GM12878 (cell line): ENCODE measurements around the gene MEMO1. TPM values are rescaled to one million over a fixed set of nuclear protein-coding genes. Genes with fewer than 3 reads are reported as not detected.

Experiments
- BACH1 ChIP-seq: fragments of 450-650 bp; IDR thresholded peaks from 2 replicates; pipeline ENCODE4 v1.6.1; 2017; ENCODE audit warnings: mild to moderate bottlenecking, borderline replicate concordance
- CEBPZ ChIP-seq: fragments of 150-350 bp; IDR thresholded peaks from 2 replicates; pipeline ENCODE4 v1.6.1; 2016; ENCODE audit warnings: low read depth, low read length
- CHD1 ChIP-seq: IDR thresholded peaks from 2 replicates; pipeline ENCODE4 v1.6.1; 2012; ENCODE audit warnings: low read depth, low read length, improper control_type of control experiment
- HDGF ChIP-seq: fragments of 450-650 bp; IDR thresholded peaks from 2 replicates; pipeline ENCODE4 v1.6.1; 2016; ENCODE audit warnings: antibody characterized with exemption
- MLLT1 ChIP-seq: fragments of 450-650 bp; IDR thresholded peaks from 2 replicates; pipeline ENCODE4 v1.6.1; 2016; ENCODE audit warnings: mild to moderate bottlenecking
- MTA2 ChIP-seq: fragments of 450-650 bp; IDR thresholded peaks from 2 replicates; pipeline ENCODE4 v1.6.1; 2016; ENCODE audit warnings: low read depth, mild to moderate bottlenecking, moderate library complexity
- MTA3 ChIP-seq: IDR thresholded peaks from 2 replicates; pipeline ENCODE4 v1.6.1; 2012; ENCODE audit warnings: low read length, inconsistent platforms, borderline replicate concordance
- NFYA ChIP-seq: IDR thresholded peaks from 2 replicates; pipeline ENCODE4 v1.6.1; 2011; ENCODE audit warnings: low read depth, mild to moderate bottlenecking, low read length, improper control_type of control experiment, borderline replicate concordance
- NR2C1 ChIP-seq: fragments of 450-650 bp; IDR thresholded peaks from 2 replicates; pipeline ENCODE4 v1.6.1; 2017; ENCODE audit warnings: antibody characterized with exemption, mild to moderate bottlenecking, moderate library complexity
- NRF1 ChIP-seq: conservative IDR thresholded peaks from 2 replicates; pipeline ENCODE4 v1.6.1; 2011; ENCODE audit warnings: mild to moderate bottlenecking, low read depth, low read length, improper control_type of control experiment
- PAX8 ChIP-seq: fragments of 450-650 bp; IDR thresholded peaks from 2 replicates; pipeline ENCODE4 v1.6.1; 2017; ENCODE audit warnings: mild to moderate bottlenecking, moderate library complexity
- ZNF592 ChIP-seq: fragments of 450-650 bp; IDR thresholded peaks from 2 replicates; pipeline ENCODE4 v1.6.1; 2017; ENCODE audit warnings: mild to moderate bottlenecking, moderate library complexity
- polyA plus RNA-seq, 11 experiments: library from polyadenylated mRNA; depleted of rRNA in 4 of 11; unstranded in 6 of 11; stranded (reverse) in 5 of 11; fragments of >200 nt; fragmentation: Nextera tagmentation in 4 of 11; fragmentation: Illumina TruSeq in 1 of 11; extraction: Ambion mirVana in 4 of 11; extraction: Trizol in 1 of 11; gene quantifications; 1 replicate in 1 of 11; 2 replicates in 10 of 11; pipeline versions ENCODE4 v1.2.1 to v1.2.3, GENCODE V29; 2011 to 2016; ENCODE audit warnings: inconsistent platforms in 2 of 11, missing spikeins in 2 of 11, low read depth in 1 of 11
- total RNA-seq, 4 experiments: library from RNA; depleted of rRNA in 3 of 4; stranded (reverse); fragments of >200 nt in 3 of 4; fragmentation: Illumina TruSeq in 1 of 4; extraction: Trizol in 1 of 4; gene quantifications; 2 replicates each; pipeline versions ENCODE4 v1.2.1 to v1.2.3, GENCODE V29; 2013 to 2021
- TF ChIP-seq, protein P1 (sequence below), 3 experiments: IDR thresholded peaks in 2 of 3; conservative IDR thresholded peaks in 1 of 3; 2 replicates each; pipeline ENCODE4 v1.5.1; 2011; ENCODE audit warnings: low read depth in 3 of 3, low read length in 3 of 3, mild to moderate bottlenecking in 3 of 3, control low read depth in 2 of 3, moderate library complexity in 2 of 3, inconsistent platforms in 1 of 3, mixed read lengths in 1 of 3; ENCODE audit not compliant: control insufficient read depth in 2 of 3, insufficient read depth in 1 of 3; ENCODE audit errors: extremely low read depth in 1 of 3
- TF ChIP-seq, protein P2 (sequence below): fragments of 450-650 bp; formaldehyde crosslinking; IDR thresholded peaks from 2 replicates; pipeline ENCODE4 v1.5.0; 2022; ENCODE audit warnings: mild to moderate bottlenecking, missing genetic modification characterization

Gene MEMO1
- total and polyA plus RNA-seq, 10 of the 15 experiments (the other 5 are each of a cell fraction or from before 2014, with no cell fraction given) = 39.8 to 99.1 (median 72.2) TPM

DNA sequence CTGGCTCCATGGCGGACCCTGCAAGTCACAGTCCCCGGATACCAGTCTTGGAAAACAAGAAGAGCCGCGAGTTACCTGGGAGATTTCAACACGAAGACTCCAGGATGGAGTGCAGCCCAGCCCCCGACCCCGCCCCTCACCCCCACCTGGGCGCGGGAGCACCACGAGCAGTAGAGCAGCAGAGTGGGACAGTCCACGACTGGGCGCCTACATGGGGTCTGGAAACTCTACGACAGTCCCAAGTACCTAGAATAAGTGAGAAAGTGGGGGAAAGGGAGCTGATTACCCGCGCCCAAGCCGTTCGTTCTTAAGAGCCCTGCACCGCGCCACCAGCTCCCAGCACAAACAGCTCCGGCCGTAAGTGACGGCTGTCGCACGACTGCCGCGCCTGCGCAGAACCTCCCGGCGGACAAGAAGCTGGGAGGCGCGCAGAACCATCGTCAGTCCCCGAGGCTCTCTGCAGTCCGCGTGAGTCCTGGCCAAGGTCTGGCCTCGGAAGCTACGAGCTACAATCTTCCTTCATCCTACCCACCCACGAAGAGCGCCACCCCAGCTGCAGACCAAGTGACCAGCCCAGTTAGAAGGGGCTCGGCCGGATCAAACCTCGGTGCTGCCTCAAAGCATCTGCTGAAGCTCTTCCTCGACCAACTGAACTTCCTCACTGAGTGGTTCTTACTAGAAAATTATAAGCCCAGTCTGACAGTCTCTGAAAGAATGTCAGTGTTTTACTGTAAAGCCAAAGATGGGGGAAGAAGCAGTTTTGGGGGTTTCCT is 28.8 kb upstream of the MEMO1 start, which contains the start of gene DPY30 (continued):
- TF ChIP-seq, protein P1, sequence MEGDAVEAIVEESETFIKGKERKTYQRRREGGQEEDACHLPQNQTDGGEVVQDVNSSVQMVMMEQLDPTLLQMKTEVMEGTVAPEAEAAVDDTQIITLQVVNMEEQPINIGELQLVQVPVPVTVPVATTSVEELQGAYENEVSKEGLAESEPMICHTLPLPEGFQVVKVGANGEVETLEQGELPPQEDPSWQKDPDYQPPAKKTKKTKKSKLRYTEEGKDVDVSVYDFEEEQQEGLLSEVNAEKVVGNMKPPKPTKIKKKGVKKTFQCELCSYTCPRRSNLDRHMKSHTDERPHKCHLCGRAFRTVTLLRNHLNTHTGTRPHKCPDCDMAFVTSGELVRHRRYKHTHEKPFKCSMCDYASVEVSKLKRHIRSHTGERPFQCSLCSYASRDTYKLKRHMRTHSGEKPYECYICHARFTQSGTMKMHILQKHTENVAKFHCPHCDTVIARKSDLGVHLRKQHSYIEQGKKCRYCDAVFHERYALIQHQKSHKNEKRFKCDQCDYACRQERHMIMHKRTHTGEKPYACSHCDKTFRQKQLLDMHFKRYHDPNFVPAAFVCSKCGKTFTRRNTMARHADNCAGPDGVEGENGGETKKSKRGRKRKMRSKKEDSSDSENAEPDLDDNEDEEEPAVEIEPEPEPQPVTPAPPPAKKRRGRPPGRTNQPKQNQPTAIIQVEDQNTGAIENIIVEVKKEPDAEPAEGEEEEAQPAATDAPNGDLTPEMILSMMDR (IDR thresholded peaks at IDR 0.05 in 2 of 3, conservative IDR thresholded peaks at IDR 0.05 in 1 of 3; ENCODE audit: control insufficient read depth in 2 of 3, extremely low read depth in 1 of 3, insufficient read depth in 1 of 3, low read depth in 3 of 3, low read length in 3 of 3) = no peak
- no peak for TF ChIP-seq MTA3
- TF ChIP-seq BACH1 = no peak; the same call in 1 of the 2 replicates
- no peak for TF ChIP-seq NFYA
- TF ChIP-seq ZNF592 = no peak
- TF ChIP-seq NR2C1 = no peak
- TF ChIP-seq NRF1 = peak; percentile 65
- TF ChIP-seq CHD1 = no peak
- TF ChIP-seq MTA2 = no peak
- TF ChIP-seq MLLT1 = peak; percentile 100
- TF ChIP-seq PAX8 = no peak
- TF ChIP-seq, protein P2, sequence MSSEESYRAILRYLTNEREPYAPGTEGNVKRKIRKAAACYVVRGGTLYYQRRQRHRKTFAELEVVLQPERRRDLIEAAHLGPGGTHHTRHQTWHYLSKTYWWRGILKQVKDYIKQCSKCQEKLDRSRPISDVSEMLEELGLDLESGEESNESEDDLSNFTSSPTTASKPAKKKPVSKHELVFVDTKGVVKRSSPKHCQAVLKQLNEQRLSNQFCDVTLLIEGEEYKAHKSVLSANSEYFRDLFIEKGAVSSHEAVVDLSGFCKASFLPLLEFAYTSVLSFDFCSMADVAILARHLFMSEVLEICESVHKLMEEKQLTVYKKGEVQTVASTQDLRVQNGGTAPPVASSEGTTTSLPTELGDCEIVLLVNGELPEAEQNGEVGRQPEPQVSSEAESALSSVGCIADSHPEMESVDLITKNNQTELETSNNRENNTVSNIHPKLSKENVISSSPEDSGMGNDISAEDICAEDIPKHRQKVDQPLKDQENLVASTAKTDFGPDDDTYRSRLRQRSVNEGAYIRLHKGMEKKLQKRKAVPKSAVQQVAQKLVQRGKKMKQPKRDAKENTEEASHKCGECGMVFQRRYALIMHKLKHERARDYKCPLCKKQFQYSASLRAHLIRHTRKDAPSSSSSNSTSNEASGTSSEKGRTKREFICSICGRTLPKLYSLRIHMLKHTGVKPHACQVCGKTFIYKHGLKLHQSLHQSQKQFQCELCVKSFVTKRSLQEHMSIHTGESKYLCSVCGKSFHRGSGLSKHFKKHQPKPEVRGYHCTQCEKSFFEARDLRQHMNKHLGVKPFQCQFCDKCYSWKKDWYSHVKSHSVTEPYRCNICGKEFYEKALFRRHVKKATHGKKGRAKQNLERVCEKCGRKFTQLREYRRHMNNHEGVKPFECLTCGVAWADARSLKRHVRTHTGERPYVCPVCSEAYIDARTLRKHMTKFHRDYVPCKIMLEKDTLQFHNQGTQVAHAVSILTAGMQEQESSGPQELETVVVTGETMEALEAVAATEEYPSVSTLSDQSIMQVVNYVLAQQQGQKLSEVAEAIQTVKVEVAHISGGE (CRISPR knock-in tag) = no peak
- TF ChIP-seq CEBPZ = no peak
- TF ChIP-seq HDGF = peak; percentile 90
